GM19397 (cell line): ENCODE data around the gene SPG7.

Experiments
- ATAC-seq: cut with Tn5 transposase; IDR thresholded peaks from one replicate; pipeline ENCODE4 v1.9.1; 2021; ENCODE audit warnings: mild to moderate bottlenecking, moderate library complexity; ENCODE audit not compliant: unreplicated experiment

SPG7 gene

DNA sequence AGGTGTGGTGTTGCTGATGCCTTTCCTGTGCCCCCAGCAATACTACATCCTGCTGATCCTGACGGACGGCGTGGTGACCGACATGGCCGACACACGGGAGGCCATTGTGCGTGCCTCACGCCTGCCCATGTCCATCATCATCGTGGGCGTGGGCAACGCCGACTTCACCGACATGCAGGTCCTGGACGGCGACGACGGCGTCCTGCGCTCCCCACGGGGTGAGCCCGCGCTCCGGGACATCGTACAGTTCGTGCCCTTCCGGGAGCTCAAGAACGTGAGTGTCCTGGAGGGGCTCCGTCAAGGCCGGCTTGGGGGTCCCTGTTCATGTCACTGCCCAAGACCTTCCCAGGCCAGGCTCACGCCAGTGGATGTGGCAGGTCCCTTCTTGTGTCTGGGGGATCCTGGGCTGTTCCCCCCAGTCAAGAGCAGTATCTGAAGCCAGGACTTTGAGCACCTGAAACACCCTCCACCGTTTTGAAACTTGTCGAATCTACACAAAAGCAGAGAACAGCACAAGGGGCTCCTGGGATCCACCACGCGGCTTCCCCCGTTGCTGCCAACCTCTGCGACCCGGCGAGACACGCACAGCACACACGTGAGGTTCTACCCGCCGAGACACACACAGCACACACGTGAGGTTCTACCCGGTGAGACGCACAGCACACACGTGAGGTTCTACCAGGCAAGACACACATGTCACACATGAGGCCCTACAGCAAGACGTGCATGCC is 87.3 kb downstream of the SPG7 start:
- no peak for ATAC-seq

DNA sequence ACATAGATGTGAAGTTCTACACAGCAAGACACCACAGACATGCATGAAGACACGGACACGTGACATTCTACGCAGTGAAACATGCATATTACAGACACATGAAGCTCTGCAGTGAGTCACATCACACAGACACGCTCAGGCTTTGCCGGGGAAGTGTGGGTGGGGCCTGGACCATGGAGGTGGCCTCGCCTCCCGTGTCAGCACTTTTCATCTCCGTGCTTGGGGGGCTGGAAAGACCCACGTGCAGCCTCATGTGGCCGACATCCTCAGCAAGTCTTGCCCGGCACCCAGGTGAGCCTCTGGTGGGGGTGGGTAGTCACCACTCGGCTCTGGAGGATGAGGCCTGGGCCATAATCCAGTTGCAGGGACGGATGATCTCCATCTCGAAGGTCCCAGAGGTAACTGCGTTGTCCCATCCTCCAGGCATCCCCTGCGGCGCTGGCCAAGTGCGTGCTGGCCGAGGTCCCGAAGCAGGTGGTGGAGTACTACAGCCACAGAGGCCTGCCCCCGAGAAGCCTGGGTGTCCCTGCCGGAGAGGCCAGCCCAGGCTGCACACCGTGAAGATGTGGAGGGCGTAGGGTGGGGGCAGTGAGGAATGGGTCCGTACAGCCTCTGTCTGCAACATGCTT is 88.0 kb downstream of the SPG7 start:
- ATAC-seq, result no peak

DNA sequence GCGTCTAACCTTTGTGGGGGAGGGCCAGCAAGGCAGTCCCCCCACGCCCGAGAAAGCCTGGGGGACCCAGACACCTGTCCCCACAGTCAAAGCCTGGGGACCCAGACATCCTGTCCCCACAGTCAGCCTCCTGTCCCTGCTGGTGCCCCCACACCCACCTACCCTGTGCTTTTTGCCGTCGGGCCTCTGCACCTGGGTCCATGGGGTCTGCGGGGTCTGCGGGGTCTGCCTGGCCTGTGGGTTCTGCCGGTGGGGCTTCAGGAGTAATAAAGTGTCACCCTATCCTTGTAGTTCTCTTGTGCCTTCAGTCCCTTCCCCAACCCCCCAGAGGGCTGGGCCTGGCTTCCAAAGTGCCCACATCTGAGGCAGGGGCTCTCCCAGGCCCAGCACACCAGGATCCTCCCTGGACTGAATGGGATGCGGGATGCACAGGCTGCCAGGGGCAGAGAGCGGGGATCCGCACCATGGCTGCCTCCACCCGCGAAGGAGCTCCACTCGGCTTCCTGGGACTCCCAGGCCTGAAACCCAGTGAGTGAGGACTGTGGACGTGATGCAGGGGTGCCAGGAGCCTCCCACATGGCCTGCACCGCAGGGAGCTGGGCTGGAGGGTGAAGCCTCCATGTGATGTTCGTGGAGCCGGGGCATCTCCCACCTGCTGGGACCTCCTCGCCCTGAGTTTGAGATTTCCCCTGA is 88.9 kb downstream of the SPG7 start:
- ATAC-seq, result no peak

DNA sequence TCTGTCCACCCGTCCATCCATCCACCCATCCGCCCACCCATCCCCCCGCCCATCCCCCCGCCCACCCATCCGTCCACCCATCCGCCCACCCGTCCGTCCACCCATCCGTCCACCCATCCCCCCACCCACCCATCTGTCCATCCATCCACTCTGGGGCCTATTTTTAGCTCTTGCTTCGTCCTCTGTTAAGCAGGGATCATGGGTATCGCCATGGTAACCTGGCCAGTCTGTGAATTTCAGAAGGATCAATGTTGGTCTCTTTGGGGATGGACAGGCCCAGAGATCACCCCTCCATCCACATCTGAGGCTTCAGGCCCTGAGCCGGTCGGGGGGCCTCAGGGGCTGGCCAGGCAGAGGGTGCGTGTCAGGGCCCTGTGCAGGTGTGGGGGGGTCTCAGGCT is 90.0 kb downstream of the SPG7 start:
- no peak for ATAC-seq

DNA sequence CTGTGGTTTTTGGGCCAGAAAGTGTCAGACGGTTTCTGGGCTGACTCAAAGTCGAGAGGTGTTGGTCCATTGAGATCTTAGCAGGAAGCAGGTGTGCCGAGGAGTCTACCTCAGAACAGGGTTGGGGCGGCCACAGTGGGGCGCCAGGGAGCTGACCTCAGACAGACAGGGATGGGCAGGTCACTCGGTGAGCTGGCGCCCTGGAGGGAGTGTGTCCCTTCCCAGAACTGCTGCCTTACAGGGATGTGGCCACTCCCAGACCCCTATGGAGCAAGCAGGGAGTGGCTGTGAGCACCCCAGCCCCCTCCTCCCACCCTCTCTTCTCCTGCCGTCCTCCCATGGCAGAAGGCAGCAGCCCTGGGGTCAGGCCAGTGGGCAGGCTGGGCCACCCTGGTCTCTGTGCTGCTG is 91.3 kb downstream of the SPG7 start:
- no peak for ATAC-seq

DNA sequence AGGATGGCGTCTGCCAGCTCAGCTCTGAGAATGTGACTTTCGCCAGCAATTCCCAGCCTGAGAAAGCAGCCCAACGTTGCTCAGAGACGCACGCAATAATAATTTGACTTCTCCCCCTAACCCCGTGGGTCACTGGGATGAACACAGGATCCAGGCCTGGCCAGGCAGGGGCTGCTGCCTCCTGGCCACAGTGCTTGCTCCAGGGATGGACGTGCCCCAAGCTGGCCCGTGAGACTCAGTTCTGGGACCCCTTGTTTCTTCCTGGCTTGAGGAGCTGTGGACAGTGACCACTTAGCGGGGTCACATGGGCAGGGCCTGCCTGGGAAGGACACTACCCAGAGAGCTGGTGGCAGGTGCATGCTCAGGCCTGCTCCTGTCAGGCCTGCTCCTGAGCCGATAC is 91.7 kb downstream of the SPG7 start:
- no peak for ATAC-seq

DNA sequence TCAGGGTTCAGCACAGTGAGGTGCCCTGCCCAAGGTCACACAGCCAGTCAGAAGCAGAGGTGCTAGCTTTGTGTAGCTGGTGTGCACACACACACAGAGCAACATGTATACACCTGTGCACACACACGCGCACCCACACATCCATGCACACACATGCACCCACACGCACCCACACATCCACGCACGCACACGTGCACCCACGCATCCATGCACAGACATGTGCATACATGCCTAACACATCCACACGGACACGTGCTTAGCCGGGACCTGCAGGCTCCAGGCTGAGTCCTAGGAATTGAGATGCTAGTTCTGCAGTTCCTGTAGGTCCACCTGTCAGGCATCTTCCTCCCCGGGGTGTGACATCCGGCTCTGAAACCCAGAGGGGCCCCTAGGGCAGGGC is 92.2 kb downstream of the SPG7 start:
- no peak for ATAC-seq

DNA sequence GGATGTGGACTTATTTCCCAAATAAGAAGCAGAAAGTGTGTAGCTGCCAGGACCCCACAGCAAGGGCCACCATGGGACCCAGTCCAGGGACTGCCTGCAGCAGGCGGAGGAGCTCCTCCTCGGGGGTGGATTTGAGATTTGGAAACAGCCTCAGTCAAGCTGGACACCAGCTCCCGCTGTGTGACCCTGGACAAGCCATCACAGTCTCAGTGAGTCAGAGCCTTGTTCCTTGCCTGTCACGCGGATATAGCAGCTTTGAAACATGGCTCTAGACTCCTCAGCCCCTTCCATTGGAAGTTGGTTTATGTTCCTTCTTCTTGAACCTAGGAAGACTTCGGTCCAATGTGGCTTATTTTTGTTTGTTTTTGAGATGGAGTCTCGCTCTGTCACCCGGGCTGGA is 92.8 kb downstream of the SPG7 start:
- no peak for ATAC-seq

DNA sequence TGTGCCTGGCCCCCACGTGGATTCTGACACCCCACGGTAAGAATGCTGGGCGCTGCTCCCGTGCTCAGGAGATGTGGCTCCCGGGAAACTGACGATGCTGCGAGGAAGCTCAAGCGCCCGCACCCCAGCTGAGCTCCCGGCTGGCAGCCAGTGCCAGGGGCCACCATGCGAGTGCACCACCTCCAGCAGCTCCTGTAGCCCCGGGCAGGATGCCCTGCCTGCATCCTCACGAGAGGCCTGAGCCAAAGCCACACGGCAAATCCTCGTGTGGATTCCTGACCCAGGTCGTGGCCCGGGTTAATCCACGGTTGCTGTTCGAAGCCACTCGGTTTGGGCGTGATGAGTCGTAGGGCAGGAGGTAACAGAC is 93.7 kb downstream of the SPG7 start:
- no peak for ATAC-seq

DNA sequence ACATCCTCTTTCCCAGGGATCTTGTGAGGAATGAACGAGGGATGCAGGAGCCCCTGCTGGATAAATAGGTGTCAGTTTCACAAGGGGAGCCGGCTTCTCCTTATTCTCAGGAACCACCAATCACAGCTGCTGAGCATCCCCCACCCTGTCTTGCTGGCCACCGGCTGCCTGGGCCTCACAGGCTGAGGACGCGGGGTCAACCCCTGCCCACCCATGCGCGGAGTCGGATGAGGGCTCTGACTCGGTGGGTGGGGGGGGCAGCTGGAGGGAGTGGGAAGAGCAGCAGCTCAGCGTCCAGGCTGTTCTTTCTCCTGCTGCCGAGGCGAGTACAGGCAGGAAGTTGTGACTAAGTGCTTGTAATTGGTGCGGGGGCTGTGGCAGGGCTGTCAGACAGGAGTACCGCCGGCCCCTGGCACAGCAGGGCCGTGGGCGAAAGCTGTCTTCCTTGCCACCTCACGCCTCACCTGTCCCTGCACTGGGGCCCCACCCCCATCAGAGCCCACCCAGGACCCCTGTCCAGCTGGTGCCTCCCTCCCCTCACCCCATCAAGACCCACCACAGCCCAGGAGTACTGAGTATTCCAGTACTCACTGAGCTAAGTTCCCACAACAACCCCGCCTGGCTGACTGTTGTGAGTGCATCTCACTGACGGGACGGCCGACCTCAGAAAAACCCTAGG is 94.2 kb downstream of the SPG7 start:
- no peak for ATAC-seq

DNA sequence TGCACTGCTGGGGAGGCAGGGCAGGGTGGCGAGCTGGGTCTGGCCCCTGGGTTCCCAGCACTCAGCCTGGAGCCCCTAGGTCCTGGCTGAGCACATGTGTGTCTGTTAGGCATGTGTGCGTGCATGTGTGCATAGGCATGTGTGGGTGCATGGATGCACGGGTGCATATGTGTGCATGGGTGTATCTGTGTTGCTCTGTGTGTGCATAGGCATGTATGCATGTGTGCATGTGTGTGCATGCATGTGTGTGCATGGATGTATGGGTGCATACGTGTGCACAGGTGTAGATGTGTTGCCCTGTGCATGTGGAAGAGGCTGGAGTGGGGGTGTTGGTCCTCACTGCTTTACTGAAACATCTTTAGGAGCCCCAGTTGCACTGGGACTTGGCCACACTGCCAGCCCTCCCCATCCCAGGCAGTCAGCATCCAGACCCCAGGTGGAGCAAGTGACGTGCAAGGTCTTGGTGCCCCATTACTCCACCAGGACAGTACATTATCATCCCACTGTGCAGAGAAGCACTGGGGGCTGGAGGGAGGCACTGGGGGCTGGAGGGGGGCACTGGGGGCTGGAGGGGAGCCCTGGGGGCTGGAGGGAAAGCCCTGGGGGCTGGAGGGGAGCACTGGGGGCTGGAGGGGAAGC is 94.9 kb downstream of the SPG7 start:
- no peak for ATAC-seq

DNA sequence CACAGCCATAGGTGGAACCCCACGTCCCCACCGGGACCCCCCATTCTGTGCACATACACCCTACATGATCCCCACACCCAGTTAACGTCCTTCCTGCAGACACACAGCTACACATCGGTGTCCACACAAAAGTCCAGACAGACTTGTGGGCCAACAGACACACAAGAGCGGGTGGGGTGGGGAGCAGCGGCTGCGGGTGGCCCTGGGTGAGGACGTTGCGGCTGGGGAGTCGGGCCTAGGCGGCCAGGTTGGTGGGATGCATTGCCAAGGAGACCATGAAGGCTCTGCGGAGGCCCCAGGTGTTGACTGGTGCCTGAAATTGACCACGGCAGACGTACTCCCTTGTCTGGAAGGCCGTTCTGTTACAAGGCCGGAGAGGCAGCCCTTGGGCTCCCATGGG is 96.6 kb downstream of the SPG7 start:
- ATAC-seq, result no peak

DNA sequence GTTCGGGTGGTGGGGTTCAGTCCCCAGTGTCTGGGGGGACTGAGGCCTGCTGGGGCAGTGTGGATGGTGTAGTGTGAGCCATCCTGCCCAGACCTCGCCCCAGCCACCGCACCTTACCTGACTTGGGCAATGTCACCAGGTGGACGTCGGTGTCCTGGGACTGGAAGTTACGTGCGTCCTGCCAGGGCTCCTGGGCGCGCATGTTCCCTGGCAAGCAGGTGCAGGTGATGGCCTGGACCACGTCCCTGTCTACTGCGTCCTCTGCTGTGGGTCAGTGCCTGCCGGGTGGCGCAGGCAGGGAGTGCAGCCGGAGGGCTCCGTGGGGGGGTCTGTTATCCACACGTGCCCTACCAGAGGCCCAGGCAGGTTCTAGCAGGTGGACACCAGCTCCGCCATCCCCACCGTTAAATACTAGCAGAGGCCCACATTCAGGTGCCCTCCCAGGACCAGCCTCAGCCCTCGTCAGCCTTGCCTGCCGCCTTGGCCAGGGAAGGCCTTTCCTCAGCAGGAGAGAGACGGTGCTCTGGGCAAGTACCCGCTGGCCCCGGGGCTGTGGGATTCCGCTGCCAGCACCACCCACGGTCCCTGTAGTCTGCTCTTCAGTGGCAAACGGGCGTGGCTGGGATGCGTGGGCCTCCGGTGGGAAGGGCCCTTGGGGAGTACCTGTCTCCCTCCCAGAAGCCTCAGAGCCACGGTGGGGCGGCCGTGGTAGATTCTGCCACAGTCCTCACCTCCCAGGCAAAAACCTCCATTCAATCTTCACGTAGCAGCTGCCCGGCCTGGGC is 97.2 kb downstream of the SPG7 start:
- ATAC-seq, result no peak

DNA sequence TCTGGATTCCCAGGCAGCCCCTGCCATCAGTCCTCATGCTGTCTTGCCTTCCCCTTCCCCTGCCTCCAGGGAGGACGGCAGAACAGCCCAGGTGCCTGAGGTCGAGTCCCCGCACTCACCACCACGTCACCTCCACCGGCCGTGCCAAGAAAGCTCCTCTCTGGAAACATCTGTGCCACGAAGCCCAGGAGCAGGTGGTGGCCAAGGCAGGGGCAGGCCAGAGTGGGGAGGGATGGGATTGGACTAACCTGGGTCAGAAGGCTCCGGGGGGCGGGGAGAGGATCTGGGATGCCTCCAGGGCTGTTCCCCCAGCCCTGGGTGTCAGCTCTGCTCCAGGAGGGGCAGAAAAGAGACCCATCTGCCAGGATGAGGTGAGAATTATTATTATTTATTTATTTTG is 97.8 kb downstream of the SPG7 start:
- ATAC-seq, result no peak
